Heart left ventricle (tissue), 16 donors: ENCODE results near the gene KDF1. TPM values are rescaled to one million over a fixed set of nuclear protein-coding genes. Genes with fewer than 3 reads are reported as not detected.

Source experiments
- ATAC-seq, 4 donors: fragments of 200-7000 bp; cut with Tn5 transposase; one replicate each; pipeline ENCODE4 v1.9.1; 2020 to 2022; ENCODE audit warnings: moderate library complexity in 4 of 4, mild to moderate bottlenecking in 3 of 4, moderate number of reproducible peaks in 1 of 4
- DNase-seq, 5 donors: peaks; one replicate each; pipeline ENCODE4 v3.0.0-alpha.2; 2020
- H3K27ac ChIP-seq, 12 donors: fragments of 200-600 bp; sonication (generic) in 4 of 12; one replicate each; pipeline versions ENCODE4 v1.5.0 to v1.8.0; 2016 to 2022; ENCODE audit warnings: mild to moderate bottlenecking in 2 of 12
- H3K27me3 ChIP-seq, 9 donors: fragments of 200-600 bp; sonication (generic) in 2 of 9; one replicate each; pipeline versions ENCODE4 v1.5.1 to v1.8.0; 2016 to 2022; ENCODE audit warnings: mild to moderate bottlenecking in 3 of 9
- H3K36me3 ChIP-seq, 9 donors: fragments of 200-600 bp; sonication (generic) in 2 of 9; one replicate each; pipeline versions ENCODE4 v1.5.0 to v1.8.0; 2018 to 2022; ENCODE audit warnings: mild to moderate bottlenecking in 2 of 9
- H3K4me1 ChIP-seq, 12 donors: fragments of 200-600 bp; sonication (generic) in 4 of 12; one replicate each; pipeline versions ENCODE4 v1.5.0 to v1.8.0; 2016 to 2022; ENCODE audit warnings: mild to moderate bottlenecking in 3 of 12
- H3K4me3 ChIP-seq, 12 donors: fragments of 200-600 bp; sonication (generic) in 4 of 12; one replicate each; pipeline versions ENCODE4 v1.5.0 to v1.8.0; 2017 to 2022; ENCODE audit warnings: mild to moderate bottlenecking in 9 of 12, moderate library complexity in 4 of 12
- H3K9me3 ChIP-seq, 12 donors: fragments of 200-600 bp; sonication (generic) in 4 of 12; one replicate each; pipeline versions ENCODE4 v1.5.0 to v1.8.0; 2016 to 2022; ENCODE audit warnings: mild to moderate bottlenecking in 1 of 12
- CTCF ChIP-seq, 12 donors: fragments of 200-600 bp; sonication (generic) in 4 of 12; IDR thresholded peaks; one replicate each; pipeline versions ENCODE4 v1.5.0 to v1.8.0; 2018 to 2022; ENCODE audit warnings: antibody characterized with exemption in 12 of 12, mild to moderate bottlenecking in 5 of 12
- POLR2A ChIP-seq, 2 donors: fragments of 450-650 bp; IDR thresholded peaks; one replicate each; pipeline ENCODE4 v1.6.1; 2017; ENCODE audit warnings: antibody characterized with exemption in 2 of 2, mild to moderate bottlenecking in 2 of 2, moderate library complexity in 2 of 2
- WGBS, 4 donors: extraction: QIAGEN DNeasy Blood & Tissue Kit in 2 of 4; methylation state at CpG; one replicate each; pipeline versions ENCODE4 v1.1.5 to v1.1.7; 2013 to 2018; 5-methylcytosine and 5-hydroxymethylcytosine counted together
- intact Hi-C, 10 donors: fragments of 100-400 bp; cut with DNase I; formaldehyde crosslinking; loops; one replicate each; pipeline versions ENCODE4 v1.11.1 to v1.14.2; 2022
- polyA plus RNA-seq, 2 donors: library from polyadenylated mRNA; stranded (reverse); fragments of 200-250 nt; gene quantifications; one replicate each; pipeline ENCODE4 v1.2.3, GENCODE V29; 2013
- total RNA-seq, 9 donors: library from RNA; depleted of rRNA in 2 of 9; stranded (reverse); fragments of >200 nt in 2 of 9; fragmentation: NEBNext Ultra II Directional in 3 of 9; extraction: Animal tissue kit (Norgen Biotek cat#: 25700) in 3 of 9; gene quantifications; one replicate each; pipeline versions ENCODE4 v1.1.0 to v1.2.4, GENCODE V29; 2016 to 2023
- donor health status: ischemic (EF 13 %, LVEDD 7.1; RV severe dilation, severe dysfunction).
- donor health status: healthy with polysubstance abuse.
- donor health status: DM: no; HTN: yes; CAD: no.
- donor health status: DM: no; HTN: no; CAD: no.
- donor health status: ischemic (EF 25% LVEDD 6.9; RV normal size, moderate dysfunction).
- donor health status: ischemic (EF 25% LVEDD 5.7; RV mildly dilated, moderate dysfunction).
- donor health status: healthy.
- donor health status: DM: yes; HTN: yes; CAD: no.
- donor health status: ischemic (EF 35%, LVEDD 5.7; RV mildly dilated, moderate dysfunction).
- donor health status: nonischemic (EF 11% LVEDD 7.7; RV severe dilation, severe dysfunction).
- donor health status: DM: yes; HTN: yes; CAD: no.
- donor health status: PGD.
- donor health status: ischemic (EF 29% LVEDD 5.4; RV normal size, mild dysfunction).
- donor health status: nonischemic (EF 23%, LVEDD 6.1; RV moderate dilation, normal function).

KDF1 gene
- total and polyA plus RNA-seq, 11 donors: 0.03 to 0.45 (median 0.12) TPM; not detected in 8

GRCh38 chr1:26921126-26921539, 39.1 kb downstream of the KDF1 start:
- ATAC-seq: peak; percentile 43 to 52 (median 48)

GRCh38 chr1:26915204-26915842, 44.9 kb downstream of the KDF1 start:
- H3K4me1 ChIP-seq: peaks cover 0 to 31% (median 3%) of the 10 kb centered on the region in 12 donors
- TF ChIP-seq CTCF (IDR thresholded peaks at IDR 0.05): no peak
- TF ChIP-seq POLR2A (IDR thresholded peaks at IDR 0.05): no peak
- H3K4me3 ChIP-seq: no peak overlapping the region
- H3K27me3 ChIP-seq: no peaks in the 10 kb centered on the region
- H3K36me3 ChIP-seq: peaks cover 0 to 4% (median 0%) of the 10 kb centered on the region in 9 donors
- intact Hi-C loops: no loop called here
- peak in 4 of 5 donors; percentile 68 to 83 (median 76) for DNase-seq
- 38 to 56% (median 40%) methylated on average over 3 to 5 of the region's 5 CpGs for WGBS, 4 donors
- ATAC-seq: peak; percentile 66 to 76 (median 70)
- H3K9me3 ChIP-seq: no peaks in the 10 kb centered on the region
- peak overlapping the region in 11 of 12 donors; percentile 80 to 98 (median 92) for H3K27ac ChIP-seq

More at GRCh38 chr1:26921126-26921539, 39.1 kb downstream of the KDF1 start:
- H3K9me3 ChIP-seq: no peaks in the 10 kb centered on the region
- peak overlapping the region in 11 of 12 donors; percentile 80 to 100 (median 97) for H3K4me3 ChIP-seq
- H3K36me3 ChIP-seq: peaks cover 0 to 30% (median 24%) of the 10 kb centered on the region in 9 donors
- DNase-seq: no peak
- 12 to 22% (median 15%) methylated on average over 5 to 7 of the region's 7 CpGs for WGBS, 4 donors
- peaks cover 0 to 25% (median 17%) of the 10 kb centered on the region in 12 donors for H3K4me1 ChIP-seq
- intact Hi-C loops: no loop called here
- H3K27me3 ChIP-seq: no peaks in the 10 kb centered on the region
- H3K27ac ChIP-seq: peak overlapping the region in 11 of 12 donors; percentile 48 to 94 (median 89)
- TF ChIP-seq CTCF (IDR thresholded peaks at IDR 0.05): no peak
- no peak for TF ChIP-seq POLR2A (IDR thresholded peaks at IDR 0.05)

- Histone ChIP-seq H3K36me3 (peaks cover 0 to 4% (median 0%) of the 10 kb centered on the region in 9 donors), H3K4me1 (peaks cover 0 to 31% (median 3%) of the 10 kb centered on the region in 12 donors), H3K9me3 (no peaks in the 10 kb centered on the region), H3K27me3 (no peaks in the 10 kb centered on the region), H3K4me3 (peak within 1 kb of the TSS; percentile 8 to 66 (median 52)), H3K27ac (peak within 1 kb of the TSS; percentile 80 to 98 (median 90))
- no peak for TF ChIP-seq CTCF (IDR thresholded peaks at IDR 0.05)
- TF ChIP-seq POLR2A (IDR thresholded peaks at IDR 0.05): peak in 1 of 2 donors; percentile 47
- 40 to 53% (median 46%) methylated on average over 14 to 16 of the region's 16 CpGs for WGBS, 4 donors
- DNase-seq (peak in 4 of 5 donors; percentile 57 to 83 (median 68)), ATAC-seq (peak; percentile 76 to 88 (median 82))
- intact Hi-C loops: loop anchor here in 1 of 10 donors (1.0 kb wide), 1 partner anchor 85 kb away; no protein-coding TSS in a partner anchor
Measured at GRCh38 chr1:26913754-26914619, 46.3 kb downstream of the KDF1 start, which contains the start of gene NR0B2. Gene NR0B2, minus strand, starts transcription at chr1:26913975. Its CDS starts 35 bp downstream, at chr1:26913940.
